Adrenal gland (tissue), 5 donors: ENCODE results near the gene CSF1R.

Source experiments
- POLR2A ChIP-seq, 2 donors: fragments of 450-650 bp; IDR thresholded peaks; one replicate each; pipeline ENCODE4 v1.6.1; 2017; ENCODE audit warnings: antibody characterized with exemption in 2 of 2, mild to moderate bottlenecking in 2 of 2, moderate library complexity in 1 of 2
- TF ChIP-seq, protein P1 (sequence below), 6 experiments: fragments of 450-650 bp in 4 of 6; fragments of 200-600 bp in 2 of 6; sonication (generic) in 1 of 6; IDR thresholded peaks; 1 replicate in 5 of 6; 2 replicates in 1 of 6; pipeline versions ENCODE4 v1.5.1 to v1.8.0; 2016 to 2021; ENCODE audit warnings: antibody characterized with exemption in 6 of 6, mild to moderate bottlenecking in 2 of 6, moderate library complexity in 1 of 6
- donor health status: DM: no; HTN: no; CAD: no.

DNA sequence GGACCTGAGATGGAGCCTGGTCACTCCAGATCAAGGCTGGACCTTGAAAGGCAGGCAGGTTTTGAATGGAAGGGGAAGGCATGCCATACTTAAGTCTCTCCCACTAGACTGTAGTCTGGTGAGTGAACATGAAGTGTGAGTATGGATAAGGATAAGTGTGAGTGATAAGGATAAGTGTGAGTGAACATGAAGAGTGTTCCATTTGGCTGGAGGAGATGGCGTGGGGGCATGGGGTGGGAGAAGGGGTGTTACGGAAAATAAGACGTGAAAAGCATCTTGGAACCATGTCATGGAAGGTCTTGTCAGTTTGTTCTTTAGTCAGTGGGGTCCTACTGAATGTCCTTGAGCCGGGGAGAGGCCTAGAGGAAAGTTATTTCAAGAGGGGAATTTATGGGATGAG, 53.0 kb downstream of the CSF1R start:
- TF ChIP-seq, protein P1, sequence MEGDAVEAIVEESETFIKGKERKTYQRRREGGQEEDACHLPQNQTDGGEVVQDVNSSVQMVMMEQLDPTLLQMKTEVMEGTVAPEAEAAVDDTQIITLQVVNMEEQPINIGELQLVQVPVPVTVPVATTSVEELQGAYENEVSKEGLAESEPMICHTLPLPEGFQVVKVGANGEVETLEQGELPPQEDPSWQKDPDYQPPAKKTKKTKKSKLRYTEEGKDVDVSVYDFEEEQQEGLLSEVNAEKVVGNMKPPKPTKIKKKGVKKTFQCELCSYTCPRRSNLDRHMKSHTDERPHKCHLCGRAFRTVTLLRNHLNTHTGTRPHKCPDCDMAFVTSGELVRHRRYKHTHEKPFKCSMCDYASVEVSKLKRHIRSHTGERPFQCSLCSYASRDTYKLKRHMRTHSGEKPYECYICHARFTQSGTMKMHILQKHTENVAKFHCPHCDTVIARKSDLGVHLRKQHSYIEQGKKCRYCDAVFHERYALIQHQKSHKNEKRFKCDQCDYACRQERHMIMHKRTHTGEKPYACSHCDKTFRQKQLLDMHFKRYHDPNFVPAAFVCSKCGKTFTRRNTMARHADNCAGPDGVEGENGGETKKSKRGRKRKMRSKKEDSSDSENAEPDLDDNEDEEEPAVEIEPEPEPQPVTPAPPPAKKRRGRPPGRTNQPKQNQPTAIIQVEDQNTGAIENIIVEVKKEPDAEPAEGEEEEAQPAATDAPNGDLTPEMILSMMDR (IDR thresholded peaks at IDR 0.05) = no peak
- TF ChIP-seq POLR2A (IDR thresholded peaks at IDR 0.05) = no peak
